PC-9 (cell line): Measurements from ENCODE around the gene TAF11.

Experiments
- EZH2 ChIP-seq: fragments of 200-600 bp; sonication (generic); IDR thresholded peaks from 2 replicates; pipeline ENCODE4 v1.8.0; 2017; ENCODE audit warnings: antibody characterized with exemption, low read depth
- TF ChIP-seq, protein P1 (sequence below): fragments of 200-600 bp; sonication (generic); conservative IDR thresholded peaks from 2 replicates; pipeline ENCODE4 v1.6.1; 2017; ENCODE audit warnings: mixed run types, antibody characterized with exemption, mild to moderate bottlenecking, moderate library complexity

DNA sequence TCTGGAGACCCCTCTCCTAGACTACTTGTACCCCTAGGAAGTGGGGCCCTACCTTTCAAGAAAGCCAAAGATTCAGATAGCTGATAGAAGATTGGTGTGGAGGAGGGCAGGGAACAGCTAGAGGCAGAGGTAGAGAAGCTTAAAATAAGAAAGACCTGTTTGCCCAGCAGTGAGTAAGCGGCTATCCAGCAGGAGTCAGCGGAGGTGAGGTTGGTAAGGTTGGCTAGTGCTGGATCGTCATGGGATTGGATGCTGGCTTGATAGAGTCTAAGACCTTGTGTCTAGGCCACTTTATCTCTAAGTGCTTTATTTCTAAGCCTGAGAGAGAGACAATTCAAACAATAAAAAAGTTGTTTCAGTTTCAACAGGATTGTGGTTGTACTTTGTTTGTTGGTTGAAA, 20.4 kb upstream of the TAF11 start:
- TF ChIP-seq, protein P1, sequence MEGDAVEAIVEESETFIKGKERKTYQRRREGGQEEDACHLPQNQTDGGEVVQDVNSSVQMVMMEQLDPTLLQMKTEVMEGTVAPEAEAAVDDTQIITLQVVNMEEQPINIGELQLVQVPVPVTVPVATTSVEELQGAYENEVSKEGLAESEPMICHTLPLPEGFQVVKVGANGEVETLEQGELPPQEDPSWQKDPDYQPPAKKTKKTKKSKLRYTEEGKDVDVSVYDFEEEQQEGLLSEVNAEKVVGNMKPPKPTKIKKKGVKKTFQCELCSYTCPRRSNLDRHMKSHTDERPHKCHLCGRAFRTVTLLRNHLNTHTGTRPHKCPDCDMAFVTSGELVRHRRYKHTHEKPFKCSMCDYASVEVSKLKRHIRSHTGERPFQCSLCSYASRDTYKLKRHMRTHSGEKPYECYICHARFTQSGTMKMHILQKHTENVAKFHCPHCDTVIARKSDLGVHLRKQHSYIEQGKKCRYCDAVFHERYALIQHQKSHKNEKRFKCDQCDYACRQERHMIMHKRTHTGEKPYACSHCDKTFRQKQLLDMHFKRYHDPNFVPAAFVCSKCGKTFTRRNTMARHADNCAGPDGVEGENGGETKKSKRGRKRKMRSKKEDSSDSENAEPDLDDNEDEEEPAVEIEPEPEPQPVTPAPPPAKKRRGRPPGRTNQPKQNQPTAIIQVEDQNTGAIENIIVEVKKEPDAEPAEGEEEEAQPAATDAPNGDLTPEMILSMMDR = no peak
- no peak for TF ChIP-seq EZH2
